AML-193 (cell line): ENCODE results near the gene PPCS.

Source experiments
- DNase-seq, 2 experiments: peaks; one replicate each; lab custom pipeline; 2025; lab: John Stamatoyannopoulos, UW

The PPCS gene

GRCh38 chr1:42456010-42456753 is at the start of gene PPCS, which contains the start of gene ZMYND12:
Gene PPCS (plus strand): TSS chr1:42456543. CDS start chr1:42456566, 23 bp downstream.
Gene ZMYND12 (minus strand): TSS chr1:42456022. CDS start chr1:42455997, 25 bp downstream.
- peak; percentile 72 to 79 for DNase-seq

- no peak for DNase-seq
These were observed 41.5 kb upstream of the PPCS start for GRCh38 chr1:42414551-42415496.

DNA sequence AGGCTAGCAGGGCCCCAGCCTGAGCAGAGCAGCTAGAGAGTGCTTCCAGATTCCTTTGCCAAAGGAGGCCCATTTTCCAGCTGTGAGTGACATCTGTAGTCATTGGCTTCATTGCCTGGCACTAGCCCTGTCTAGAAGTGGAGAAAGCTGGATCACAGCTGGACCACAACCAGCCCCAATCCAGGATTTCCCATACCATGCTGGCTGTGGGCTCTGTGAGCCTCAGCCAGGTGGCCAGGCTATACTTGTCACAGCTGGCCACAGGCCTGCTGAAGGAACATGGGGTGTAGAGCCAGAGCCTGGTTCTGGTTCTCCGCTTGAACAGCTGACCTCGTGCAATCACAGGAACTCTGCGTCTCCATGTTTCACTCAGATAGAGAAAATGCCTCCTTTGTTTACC is 39.2 kb upstream of the PPCS start:
- DNase-seq: no peak

- no peak for DNase-seq
These were observed 37.8 kb upstream of the PPCS start for GRCh38 chr1:42418516-42418915.

DNA sequence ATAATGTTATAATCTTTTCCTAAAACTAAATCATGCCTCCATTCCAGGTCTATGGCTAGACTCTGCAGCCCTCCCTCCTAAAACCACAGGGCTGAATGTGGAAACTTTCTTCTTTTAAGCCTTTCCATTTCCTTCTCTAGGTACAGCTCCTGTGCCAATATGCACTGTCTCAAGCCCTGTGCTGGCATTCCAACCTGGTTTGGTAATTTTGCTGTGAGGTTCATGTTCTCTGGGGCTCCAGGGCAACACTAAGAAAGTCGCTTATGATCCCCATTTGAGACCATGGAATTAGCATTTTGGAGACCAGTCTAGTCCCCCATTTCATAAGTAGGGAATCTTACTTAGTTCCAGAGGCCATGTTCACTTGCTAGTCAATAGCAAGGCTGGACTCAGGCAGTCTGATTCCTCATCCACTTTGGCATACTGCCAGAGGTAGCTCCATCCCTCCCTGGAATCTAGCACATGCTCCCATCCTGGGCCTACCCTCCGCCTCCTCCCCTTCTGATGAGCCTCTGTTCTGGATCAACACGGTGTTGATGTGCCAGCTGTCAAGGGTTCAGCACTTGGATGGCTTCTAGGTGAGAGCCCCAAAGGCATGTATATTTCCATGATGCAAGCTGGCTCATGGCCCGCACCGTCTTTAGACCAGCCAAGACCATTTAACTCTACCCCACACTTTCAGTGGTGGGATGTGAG is 37.1 kb upstream of the PPCS start:
- no peak for DNase-seq

GRCh38 chr1:42420121-42420520 is 36.2 kb upstream of the PPCS start:
- no peak for DNase-seq

- DNase-seq: no peak
These were observed 35.3 kb upstream of the PPCS start for GRCh38 chr1:42420911-42421585.

DNA sequence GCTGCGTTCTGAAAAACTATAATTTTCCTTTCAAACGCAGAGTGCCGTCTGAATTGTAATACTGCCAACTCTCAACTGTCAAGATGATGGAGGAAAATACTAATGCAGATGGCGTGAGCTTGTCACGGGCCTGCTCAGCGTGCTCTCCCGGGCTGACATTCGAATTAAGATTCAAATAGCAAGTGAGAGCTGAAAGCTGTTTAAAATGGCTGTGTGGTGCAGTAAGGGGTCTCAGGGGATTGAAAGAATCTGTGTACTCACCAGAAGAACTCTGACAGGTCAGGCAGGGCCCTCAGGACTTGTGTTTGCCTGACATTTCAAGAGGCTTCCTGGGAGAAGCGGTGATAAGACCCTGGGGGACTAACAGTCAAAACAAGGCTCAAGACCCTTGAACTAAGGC is 33.6 kb upstream of the PPCS start:
- DNase-seq: no peak

GRCh38 chr1:42423681-42424080 is 32.7 kb upstream of the PPCS start:
- no peak for DNase-seq

DNA sequence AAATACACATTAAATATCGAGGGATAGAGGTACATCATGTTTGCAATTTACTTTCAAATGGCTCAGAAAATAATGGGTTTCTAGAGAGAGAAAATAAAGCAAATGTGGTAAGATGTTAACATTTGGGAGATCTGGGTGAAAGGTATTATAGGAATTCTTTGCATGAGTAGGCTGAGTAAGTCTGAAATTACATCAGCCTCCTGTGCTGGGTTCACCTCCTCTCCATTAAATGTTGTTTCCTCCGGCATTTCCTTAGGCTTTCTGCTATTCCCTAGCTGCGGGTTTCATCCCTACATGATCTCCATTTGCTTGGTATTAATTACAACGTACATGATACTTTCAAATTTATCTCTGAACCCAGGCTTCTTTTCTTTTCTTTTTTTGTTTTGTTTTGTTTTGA is 32.1 kb upstream of the PPCS start:
- DNase-seq: no peak

DNA sequence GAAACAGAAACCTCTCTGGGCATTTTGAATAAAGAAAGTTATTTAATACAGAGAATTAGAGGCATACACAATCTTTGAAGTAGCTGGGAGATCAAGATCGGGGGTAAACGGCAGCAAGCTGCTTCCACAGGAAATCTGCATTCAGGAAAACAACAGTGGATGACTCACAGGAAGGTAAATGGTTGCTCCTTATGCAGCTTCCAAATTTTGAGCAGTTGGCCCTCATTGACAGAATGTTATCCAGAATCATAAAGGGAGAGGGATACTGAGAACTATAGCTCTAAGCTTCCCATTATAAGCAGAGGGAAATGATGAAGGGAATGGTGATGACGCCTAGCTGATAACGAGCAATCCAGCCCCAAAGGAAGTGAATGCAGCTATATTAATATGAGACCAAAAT is 29.1 kb upstream of the PPCS start:
- DNase-seq: no peak

DNA sequence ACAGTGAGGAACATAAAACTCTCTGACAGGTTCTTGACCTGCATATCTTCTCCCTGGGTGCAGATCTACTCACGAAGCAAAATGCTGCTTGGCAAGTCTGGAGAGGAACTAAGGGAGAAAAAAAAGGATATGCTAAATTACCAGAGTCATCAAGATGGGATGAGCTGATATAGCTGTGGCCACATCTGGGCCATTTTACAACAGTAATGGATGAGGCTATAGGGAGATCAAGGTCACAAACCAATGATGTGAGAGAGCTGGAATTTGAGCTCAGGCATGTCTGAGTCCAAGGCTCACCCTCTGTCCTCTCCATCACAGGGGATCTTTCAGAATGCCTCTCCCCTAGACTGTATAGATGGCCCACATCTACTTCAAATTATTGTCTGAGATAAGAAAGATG is 26.7 kb upstream of the PPCS start:
- no peak for DNase-seq

DNA sequence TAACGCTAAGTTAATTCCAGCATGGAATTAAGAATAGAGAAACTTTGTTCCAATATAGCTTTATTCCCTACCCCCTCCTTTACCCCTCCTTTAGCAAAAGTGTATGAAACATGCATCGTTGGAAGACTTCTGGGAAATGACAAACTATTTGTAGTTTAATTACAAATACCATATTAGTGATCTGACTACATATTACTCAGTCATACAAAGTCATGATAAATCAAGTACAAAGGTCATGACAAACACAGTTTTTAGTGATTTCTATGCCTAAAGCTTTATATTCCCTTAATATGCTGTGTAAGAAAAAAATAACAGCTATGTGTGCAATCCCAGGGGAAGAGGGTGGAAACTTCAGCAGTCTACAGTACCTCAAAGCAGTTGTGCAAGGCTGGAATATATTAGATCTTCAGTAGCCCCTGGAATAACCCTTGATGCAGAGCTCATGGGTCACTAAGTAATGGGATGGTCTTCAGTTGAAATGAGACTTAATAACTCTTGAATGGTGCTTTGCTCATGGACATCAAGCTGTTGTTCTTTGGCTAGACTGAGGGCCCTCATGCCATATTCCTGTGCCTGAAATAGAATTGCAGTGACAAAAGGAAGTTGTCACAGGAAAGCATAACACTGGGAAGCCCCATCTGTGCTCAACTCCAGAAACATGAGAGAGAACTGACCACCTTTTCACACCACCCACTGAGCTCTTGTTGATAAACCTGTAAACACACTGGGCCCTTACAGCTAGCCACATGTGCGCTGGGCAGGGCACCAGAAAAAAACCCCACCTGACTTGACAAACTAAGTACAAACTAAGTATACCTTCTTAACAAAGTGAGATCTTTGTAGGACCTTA is 25.8 kb upstream of the PPCS start:
- DNase-seq: no peak

- no peak for DNase-seq
These were observed 24.8 kb upstream of the PPCS start for GRCh38 chr1:42431514-42431913.

DNA sequence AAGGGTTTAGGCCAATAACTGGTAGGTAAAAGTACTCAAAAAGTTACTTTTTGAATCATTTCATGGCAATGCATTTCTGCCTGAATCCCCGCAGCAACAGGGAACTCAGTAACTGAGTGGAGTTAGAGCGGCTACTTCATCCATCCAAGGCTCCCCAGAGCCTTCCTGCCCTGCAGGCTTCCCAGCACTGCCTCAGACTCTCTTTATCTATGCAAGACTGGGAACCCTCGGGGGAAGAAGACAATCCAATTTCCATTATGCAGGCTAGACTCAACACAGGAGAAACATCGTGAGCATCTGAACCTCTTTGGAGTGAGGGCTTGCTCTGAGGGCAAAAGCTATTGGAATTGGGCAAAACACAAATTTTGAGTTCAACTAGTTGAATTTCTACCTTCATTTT is 23.6 kb upstream of the PPCS start:
- no peak for DNase-seq

DNA sequence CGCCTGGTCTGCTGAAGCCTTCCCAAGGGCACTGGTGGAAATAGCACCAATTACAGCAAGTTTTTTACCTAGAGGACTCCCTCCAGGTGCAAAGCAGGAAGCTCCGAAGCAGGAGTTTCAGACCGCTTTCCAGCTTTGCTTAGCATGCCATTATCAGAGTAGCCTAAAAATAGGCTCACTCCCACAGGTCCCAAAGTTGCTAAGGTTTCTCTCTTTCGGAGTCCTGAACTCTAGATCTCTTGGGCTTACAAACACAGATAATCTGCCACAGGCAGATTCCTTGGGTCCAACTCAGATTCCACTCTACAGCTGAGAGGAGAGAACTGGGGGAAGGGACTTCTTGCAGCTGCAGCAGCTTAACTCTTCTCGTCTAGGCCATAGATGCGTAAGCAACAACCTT is 23.0 kb upstream of the PPCS start:
- DNase-seq: no peak

DNA sequence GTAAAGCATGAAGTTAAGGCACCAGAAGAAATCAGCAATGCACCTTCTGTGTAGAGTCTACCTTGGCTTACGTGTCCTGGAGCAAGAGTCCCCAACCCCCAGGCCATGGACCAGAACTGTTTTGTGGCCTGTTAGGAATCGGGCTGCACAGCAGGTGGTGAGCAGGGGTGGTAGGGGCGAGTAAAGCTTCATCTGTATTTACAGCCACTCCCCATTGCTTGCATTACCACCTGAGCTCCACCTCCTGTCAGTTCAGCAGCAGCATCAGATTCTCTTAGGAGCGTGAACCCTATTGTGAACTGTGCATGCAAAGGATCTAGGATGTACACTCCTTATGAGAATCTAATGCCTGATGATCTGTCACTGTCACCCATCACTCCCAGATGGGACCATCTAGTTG is 22.0 kb upstream of the PPCS start:
- DNase-seq: no peak

DNA sequence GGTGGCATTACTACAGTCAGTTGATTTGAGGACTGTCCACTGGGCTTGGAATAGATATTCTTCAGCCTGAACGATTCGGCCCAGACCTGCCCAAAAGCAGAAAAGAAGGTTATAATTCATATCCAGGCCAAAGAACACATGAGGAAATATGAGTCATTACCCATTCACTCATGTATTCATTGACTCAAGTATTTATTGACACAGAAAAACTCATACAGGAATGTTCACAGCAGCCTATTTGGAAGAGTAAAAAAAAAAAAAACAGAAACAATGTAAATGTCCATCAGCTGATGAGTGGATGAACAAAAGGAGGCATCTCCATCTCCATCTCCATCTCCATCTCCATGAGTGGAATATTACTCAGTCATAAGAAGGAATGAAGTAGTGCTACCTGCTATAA is 16.4 kb upstream of the PPCS start:
- no peak for DNase-seq

GRCh38 chr1:42442662-42443061 is 13.7 kb upstream of the PPCS start:
- peak; percentile 13 to 33 for DNase-seq

- DNase-seq: no peak
These were observed 7.1 kb upstream of the PPCS start for GRCh38 chr1:42449256-42449655.

- no peak for DNase-seq
These were observed 6.3 kb upstream of the PPCS start for GRCh38 chr1:42450061-42450460.
